Measurements from ENCODE around the gene RPL28. TPM values are rescaled to one million over a fixed set of nuclear protein-coding genes. Genes with fewer than 3 reads are reported as not detected.

The RPL28 gene
- total RNA-seq, 1 experiment from 2014 or later: 2,816 TPM

DNA sequence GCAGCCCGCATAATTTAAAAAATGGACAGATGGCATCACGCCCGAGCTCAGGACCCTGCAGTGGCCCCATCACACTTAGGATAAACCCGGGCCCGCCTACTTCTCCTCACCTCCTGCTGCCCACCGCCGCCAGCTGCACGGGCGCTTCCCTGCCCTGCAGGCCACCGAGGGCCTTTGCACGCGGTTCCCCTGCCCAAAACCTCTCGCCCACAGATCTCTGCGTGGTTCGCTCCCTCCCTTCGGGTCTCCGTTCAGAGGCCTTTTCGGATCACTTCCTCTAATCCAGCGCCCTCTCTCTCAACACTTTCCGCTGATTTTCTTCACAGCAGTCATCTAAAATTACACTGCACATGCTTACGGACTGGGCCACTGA is 55.6 kb downstream of the RPL28 start:
- ChIA-PET CTCF (interaction anchor here (1.1 kb wide), 1 partner anchor 14 kb away, joined by 6 read pairs; no protein-coding TSS in a partner anchor), POLR2A (no interaction called here)
- TF ChIP-seq, protein P1, sequence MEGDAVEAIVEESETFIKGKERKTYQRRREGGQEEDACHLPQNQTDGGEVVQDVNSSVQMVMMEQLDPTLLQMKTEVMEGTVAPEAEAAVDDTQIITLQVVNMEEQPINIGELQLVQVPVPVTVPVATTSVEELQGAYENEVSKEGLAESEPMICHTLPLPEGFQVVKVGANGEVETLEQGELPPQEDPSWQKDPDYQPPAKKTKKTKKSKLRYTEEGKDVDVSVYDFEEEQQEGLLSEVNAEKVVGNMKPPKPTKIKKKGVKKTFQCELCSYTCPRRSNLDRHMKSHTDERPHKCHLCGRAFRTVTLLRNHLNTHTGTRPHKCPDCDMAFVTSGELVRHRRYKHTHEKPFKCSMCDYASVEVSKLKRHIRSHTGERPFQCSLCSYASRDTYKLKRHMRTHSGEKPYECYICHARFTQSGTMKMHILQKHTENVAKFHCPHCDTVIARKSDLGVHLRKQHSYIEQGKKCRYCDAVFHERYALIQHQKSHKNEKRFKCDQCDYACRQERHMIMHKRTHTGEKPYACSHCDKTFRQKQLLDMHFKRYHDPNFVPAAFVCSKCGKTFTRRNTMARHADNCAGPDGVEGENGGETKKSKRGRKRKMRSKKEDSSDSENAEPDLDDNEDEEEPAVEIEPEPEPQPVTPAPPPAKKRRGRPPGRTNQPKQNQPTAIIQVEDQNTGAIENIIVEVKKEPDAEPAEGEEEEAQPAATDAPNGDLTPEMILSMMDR (IDR thresholded peaks at IDR 0.05; ENCODE audit: unreplicated experiment): no peak
- Mint-ChIP-seq H3K27ac (ENCODE audit: low read depth, unreplicated experiment) (no peak overlapping the region), H3K4me1 (ENCODE audit: insufficient read depth, unreplicated experiment) (peaks cover 43% of the 10 kb centered on the region), H3K36me3 (ENCODE audit: insufficient read depth, unreplicated experiment) (no peaks in the 10 kb centered on the region), H3K9me3 (ENCODE audit: unreplicated experiment) (no peaks in the 10 kb centered on the region), H3K27me3 (ENCODE audit: insufficient read depth, unreplicated experiment) (peaks cover 66% of the 10 kb centered on the region), H3K4me3 (ENCODE audit: unreplicated experiment) (no peak overlapping the region)
- no TSS peak for BruUV-seq (replicated peaks)
- intact Hi-C loops (cut with micrococcal nuclease): no loop called here
- no peak for DNase-seq (ENCODE audit: unreplicated experiment)

DNA sequence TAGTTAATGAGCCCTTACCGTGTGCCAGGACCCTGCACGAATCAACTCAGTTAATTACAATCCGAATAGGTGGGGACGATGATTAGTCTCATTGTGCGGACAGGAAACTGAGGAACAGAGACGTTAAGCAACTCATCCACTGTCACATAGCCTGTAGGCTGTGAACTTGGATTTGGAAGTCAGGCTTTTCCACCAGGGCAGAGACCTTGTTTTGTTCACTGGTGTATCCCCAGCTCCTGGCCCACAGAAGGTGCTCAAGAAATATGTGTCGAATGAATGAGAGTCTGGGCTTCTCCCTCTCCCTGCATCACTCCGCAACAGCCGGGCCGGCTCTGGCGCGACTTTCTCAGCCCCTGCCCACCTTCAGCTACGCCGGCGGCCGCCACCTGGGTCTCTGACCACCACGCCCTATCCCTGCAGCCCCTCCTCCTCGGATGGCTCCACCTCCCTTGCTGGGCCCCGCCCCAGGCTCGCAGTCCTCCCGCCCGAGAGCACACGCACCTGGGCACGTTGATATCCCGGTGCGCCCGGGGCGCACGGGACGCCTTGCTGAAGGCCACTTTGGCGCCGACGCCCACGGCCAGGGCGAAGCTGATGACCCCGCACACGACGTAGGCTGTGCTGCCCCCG is 56.1 kb downstream of the RPL28 start:
- Mint-ChIP-seq H3K4me1 (ENCODE audit: insufficient read depth, unreplicated experiment) (peaks cover 43% of the 10 kb centered on the region), H3K9me3 (ENCODE audit: unreplicated experiment) (no peaks in the 10 kb centered on the region), H3K27ac (ENCODE audit: low read depth, unreplicated experiment) (no peak overlapping the region), H3K36me3 (ENCODE audit: insufficient read depth, unreplicated experiment) (no peaks in the 10 kb centered on the region), H3K27me3 (ENCODE audit: insufficient read depth, unreplicated experiment) (peaks cover 66% of the 10 kb centered on the region), H3K4me3 (ENCODE audit: unreplicated experiment) (no peak overlapping the region)
- TF ChIP-seq, protein P1 (IDR thresholded peaks at IDR 0.05; ENCODE audit: unreplicated experiment): no peak
- CTCF ChIA-PET: interaction anchor here (1.1 kb wide), 1 partner anchor 13 kb away, joined by 6 read pairs; no protein-coding TSS in a partner anchor
- BruUV-seq (replicated peaks): no TSS peak
- POLR2A ChIA-PET: no interaction called here
- intact Hi-C loops (cut with micrococcal nuclease): no loop called here
- no peak for DNase-seq (ENCODE audit: unreplicated experiment)

DNA sequence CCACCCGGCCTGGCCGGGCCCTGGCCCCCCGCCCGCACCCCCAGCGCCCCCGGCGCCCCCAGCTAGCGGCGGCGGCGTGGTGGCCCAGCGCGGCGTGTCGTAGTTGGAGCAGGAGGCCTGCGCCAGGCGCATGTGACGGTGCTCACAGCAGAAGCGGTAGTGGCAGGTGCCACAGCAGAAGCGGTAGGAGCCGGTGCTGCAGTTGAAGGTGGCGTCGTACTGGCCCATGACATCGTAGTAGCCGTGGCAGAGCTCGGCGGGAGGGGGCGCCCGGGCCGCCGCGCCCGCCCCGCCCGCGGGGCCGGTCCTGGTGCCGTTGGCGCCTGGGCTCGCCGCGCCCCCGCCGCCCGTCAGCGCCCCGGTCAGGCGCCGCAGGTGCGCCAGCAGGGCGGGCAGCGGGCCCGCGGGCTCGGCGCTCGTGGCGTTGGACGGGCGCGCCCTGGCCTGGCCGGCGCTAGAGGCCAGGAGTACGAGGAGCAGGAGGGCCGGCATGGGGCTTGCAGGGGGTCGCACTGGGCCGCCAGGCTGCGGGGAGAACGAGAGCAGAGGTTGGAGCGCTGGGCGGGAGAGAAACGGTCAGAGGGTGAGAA is 56.7 kb downstream of the RPL28 start:
- Mint-ChIP-seq H3K4me1 (ENCODE audit: insufficient read depth, unreplicated experiment) (peaks cover 40% of the 10 kb centered on the region), H3K27ac (ENCODE audit: low read depth, unreplicated experiment) (no peak overlapping the region), H3K27me3 (ENCODE audit: insufficient read depth, unreplicated experiment) (peaks cover 66% of the 10 kb centered on the region), H3K36me3 (ENCODE audit: insufficient read depth, unreplicated experiment) (no peaks in the 10 kb centered on the region), H3K9me3 (ENCODE audit: unreplicated experiment) (no peaks in the 10 kb centered on the region), H3K4me3 (ENCODE audit: unreplicated experiment) (no peak overlapping the region)
- TF ChIP-seq, protein P1 (IDR thresholded peaks at IDR 0.05; ENCODE audit: unreplicated experiment): no peak
- DNase-seq (ENCODE audit: unreplicated experiment): no peak
- CTCF ChIA-PET: interaction anchor here (1.1 kb wide), 1 partner anchor 13 kb away, joined by 6 read pairs; no protein-coding TSS in a partner anchor
- no TSS peak for BruUV-seq (replicated peaks)
- POLR2A ChIA-PET: no interaction called here
- intact Hi-C loops (cut with micrococcal nuclease): no loop called here

DNA sequence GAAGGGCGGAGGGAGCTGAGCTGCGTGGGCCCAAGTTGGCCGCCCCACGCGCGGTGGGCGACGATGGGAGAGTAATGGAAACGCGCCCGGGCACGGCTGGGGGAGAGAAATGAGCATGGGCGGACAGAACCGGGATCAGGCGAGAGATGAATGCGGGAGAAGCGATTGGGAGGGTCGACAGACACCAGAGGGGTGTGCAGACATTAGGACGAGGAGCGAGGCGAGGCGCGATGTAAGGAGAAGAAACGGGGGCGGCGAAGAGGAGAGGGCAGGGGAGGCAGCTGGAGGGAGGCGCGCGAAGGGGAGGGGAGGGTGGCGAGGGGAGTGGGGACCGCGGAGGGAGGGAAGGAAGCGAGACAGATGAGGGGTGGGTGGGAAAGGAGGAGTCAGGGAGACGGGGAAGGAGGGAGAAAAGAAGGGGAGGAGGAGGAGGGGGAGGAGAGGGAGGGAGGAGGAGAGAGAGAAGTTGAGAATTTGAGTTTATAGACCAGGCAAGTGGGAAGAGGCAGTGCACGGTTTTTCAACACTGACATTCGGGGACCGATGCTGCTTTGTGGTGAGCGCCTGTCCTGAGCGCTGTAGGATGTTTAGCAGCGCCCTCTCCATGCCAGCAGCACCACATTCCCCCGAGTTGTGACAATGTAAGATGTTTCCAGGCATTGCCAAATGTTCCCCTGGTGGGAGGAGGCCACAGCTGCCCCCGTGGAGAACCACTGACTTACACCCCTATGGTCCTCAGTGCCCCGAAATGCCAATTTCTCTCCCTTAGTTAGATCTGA is 57.5 kb downstream of the RPL28 start, which contains the start of gene SHISA7:
SHISA7 (minus strand) TSS at position 256 of the 779 bp plus-strand sequence. CDS start 437 bp downstream, outside the sequence.
- Mint-ChIP-seq H3K4me1 (ENCODE audit: insufficient read depth, unreplicated experiment) (peaks cover 37% of the 10 kb centered on the region), H3K9me3 (ENCODE audit: unreplicated experiment) (no peaks in the 10 kb centered on the region), H3K27ac (ENCODE audit: low read depth, unreplicated experiment) (no peak within 1 kb of the TSS), H3K36me3 (ENCODE audit: insufficient read depth, unreplicated experiment) (no peaks in the 10 kb centered on the region), H3K4me3 (ENCODE audit: unreplicated experiment) (no peak within 1 kb of the TSS), H3K27me3 (ENCODE audit: insufficient read depth, unreplicated experiment) (peaks cover 66% of the 10 kb centered on the region)
- intact Hi-C loops (cut with micrococcal nuclease): no loop called here
- DNase-seq (ENCODE audit: unreplicated experiment): no peak
- POLR2A ChIA-PET: no interaction called here
- no TSS peak for BruUV-seq (replicated peaks)
- TF ChIP-seq, protein P1 (IDR thresholded peaks at IDR 0.05; ENCODE audit: unreplicated experiment): no peak
- CTCF ChIA-PET: no interaction called here
